CD14-positive monocyte (primary cell): ENCODE data around the gene WNT7B. TPM values are rescaled to one million over a fixed set of nuclear protein-coding genes. Genes with fewer than 3 reads are reported as not detected.

Source experiments
- DNase-seq, 3 donors: peaks; one replicate each; pipeline ENCODE4 v3.0.0-alpha.2; 2011 to 2022
- H2AFZ ChIP-seq: 2 replicates; pipeline ENCODE4 v1.6.0; 2012; ENCODE audit warnings: mild to moderate bottlenecking, low read depth, low read length, inconsistent platforms; ENCODE audit not compliant: insufficient read depth, poor library complexity, severe bottlenecking
- H3K27ac ChIP-seq, 2 donors: 1 replicate in 1 of 2; 2 replicates in 1 of 2; pipeline ENCODE4 v1.5.1; 2012 to 2013; ENCODE audit warnings: low read length in 2 of 2, control low read depth in 1 of 2, inconsistent platforms in 1 of 2, low read depth in 1 of 2, mild to moderate bottlenecking in 1 of 2
- H3K27me3 ChIP-seq, 2 donors: one replicate each; pipeline versions ENCODE4 v1.6.0 to v1.6.1; 2011 to 2013; ENCODE audit warnings: low read length in 2 of 2; ENCODE audit not compliant: control insufficient read depth in 2 of 2, insufficient read depth in 2 of 2
- H3K36me3 ChIP-seq, 2 donors: replicated peaks in 1 of 2; 1 replicate in 1 of 2; 2 replicates in 1 of 2; pipeline versions ENCODE4 v1.5.1 to v1.6.1; 2012 to 2013; ENCODE audit warnings: low read length in 2 of 2, control low read depth in 1 of 2, inconsistent platforms in 1 of 2, mild to moderate bottlenecking in 1 of 2; ENCODE audit not compliant: insufficient read depth in 2 of 2, control insufficient read depth in 1 of 2
- H3K4me1 ChIP-seq, 2 donors: 1 replicate in 1 of 2; 2 replicates in 1 of 2; pipeline versions ENCODE4 v1.5.1 to v1.6.1; 2012 to 2013; ENCODE audit warnings: low read length in 2 of 2, control low read depth in 1 of 2, inconsistent platforms in 1 of 2, mild to moderate bottlenecking in 1 of 2, moderate library complexity in 1 of 2; ENCODE audit not compliant: insufficient read depth in 2 of 2, control insufficient read depth in 1 of 2
- H3K4me2 ChIP-seq: replicated peaks from 2 replicates; pipeline ENCODE3; 2012; ENCODE audit warnings: low read length, moderate library complexity, mild to moderate bottlenecking; ENCODE audit not compliant: poor library complexity, severe bottlenecking; ENCODE audit errors: extremely low read depth
- H3K4me3 ChIP-seq, 3 experiments: fragments of 200-600 bp in 1 of 3; sonication (generic) in 1 of 3; replicated peaks in 1 of 3; 1 replicate in 2 of 3; 2 replicates in 1 of 3; pipeline ENCODE4 v1.5.1; 2011 to 2013; ENCODE audit warnings: low read length in 3 of 3, mild to moderate bottlenecking in 3 of 3, control low read depth in 2 of 3, low read depth in 2 of 3, inconsistent platforms in 1 of 3, moderate library complexity in 1 of 3
- H3K79me2 ChIP-seq: 2 replicates; pipeline ENCODE4 v1.6.0; 2012; ENCODE audit warnings: mild to moderate bottlenecking, control low read depth, inconsistent platforms, low read length, moderate library complexity; ENCODE audit not compliant: insufficient read depth
- H3K9ac ChIP-seq: 2 replicates; pipeline ENCODE4 v1.6.0; 2017; ENCODE audit warnings: low read length, mild to moderate bottlenecking; ENCODE audit not compliant: insufficient read depth, poor library complexity, severe bottlenecking
- H3K9me3 ChIP-seq, 2 donors: replicated peaks in 1 of 2; 1 replicate in 1 of 2; 2 replicates in 1 of 2; pipeline versions ENCODE4 v1.5.1 to v1.6.1; 2012 to 2013; ENCODE audit warnings: low read length in 2 of 2, control low read depth in 1 of 2; ENCODE audit not compliant: control insufficient read depth in 1 of 2, insufficient read depth in 1 of 2
- H4K20me1 ChIP-seq: 2 replicates; pipeline ENCODE4 v1.6.0; 2012; ENCODE audit warnings: mild to moderate bottlenecking, low read length, control low read depth, moderate library complexity; ENCODE audit not compliant: insufficient read depth
- H3K27ac Mint-ChIP-seq, 7 donors: one replicate each; pipeline ENCODE4 v1.8.0; 2020; ENCODE audit warnings: mild to moderate bottlenecking in 7 of 7, mixed read lengths in 7 of 7, moderate library complexity in 6 of 7, inconsistent platforms in 2 of 7
- H3K27me3 Mint-ChIP-seq, 3 donors: one replicate each; pipeline ENCODE4 v1.8.0; 2021 to 2022; ENCODE audit warnings: low read depth in 3 of 3, mild to moderate bottlenecking in 3 of 3, mixed read lengths in 3 of 3, moderate library complexity in 3 of 3, inconsistent platforms in 1 of 3
- H3K36me3 Mint-ChIP-seq, 2 donors: one replicate each; pipeline ENCODE4 v1.8.0; 2020; ENCODE audit warnings: mixed read lengths in 2 of 2, inconsistent platforms in 1 of 2, mild to moderate bottlenecking in 1 of 2
- H3K4me1 Mint-ChIP-seq: one replicate; pipeline ENCODE4 v1.8.0; 2020; ENCODE audit warnings: mild to moderate bottlenecking, mixed read lengths
- H3K4me3 Mint-ChIP-seq, 2 donors: one replicate each; pipeline ENCODE4 v1.8.0; 2020; ENCODE audit warnings: mild to moderate bottlenecking in 2 of 2, mixed read lengths in 2 of 2, moderate library complexity in 1 of 2
- H3K9me3 Mint-ChIP-seq, 7 donors: one replicate each; pipeline ENCODE4 v1.8.0; 2020 to 2022; ENCODE audit warnings: mixed read lengths in 7 of 7, mild to moderate bottlenecking in 6 of 7, moderate library complexity in 6 of 7, inconsistent platforms in 2 of 7
- CTCF ChIP-seq: fragments of 200-600 bp; IDR thresholded peaks from one replicate; pipeline ENCODE4 v1.8.0; 2022; ENCODE audit warnings: antibody characterized with exemption, mild to moderate bottlenecking
- WGBS: methylation state at CpG from one replicate; pipeline ENCODE4 v1.1.5; 2013; ENCODE audit warnings: missing lambda C conversion rate; ENCODE audit not compliant: insufficient coverage; 5-methylcytosine and 5-hydroxymethylcytosine counted together
- intact Hi-C, 2 donors: fragments of 100-400 bp; cut with micrococcal nuclease; formaldehyde crosslinking; loops; one replicate each; pipeline versions ENCODE4 v1.15.0 to v1.15.1; 2023
- polyA plus RNA-seq, 3 donors: library from polyadenylated mRNA; depleted of rRNA in 1 of 3; unstranded in 2 of 3; stranded (reverse) in 1 of 3; fragments of 300-500 nt in 2 of 3; fragments of >200 nt in 1 of 3; fragmentation: Illumina TruSeq in 2 of 3; gene quantifications; 1 replicate in 2 of 3; 2 replicates in 1 of 3; pipeline ENCODE4 v1.2.3, GENCODE V29; 2012 to 2021

The WNT7B gene
- polyA plus RNA-seq, 3 donors = not detected

GRCh38 chr22:45958971-45959370 is 18.0 kb downstream of the WNT7B start:
- DNase-seq = no peak
- H3K9me3 ChIP-seq = no peaks in the 10 kb centered on the region
- no peaks in the 10 kb centered on the region for H3K4me1 Mint-ChIP-seq
- H3K4me2 ChIP-seq = no peak overlapping the region
- no peak overlapping the region for H3K9ac ChIP-seq
- H3K4me1 ChIP-seq = no peaks in the 10 kb centered on the region
- no peak overlapping the region for H2AFZ ChIP-seq
- H3K4me3 ChIP-seq = no peak overlapping the region
- H3K27ac ChIP-seq = no peak overlapping the region
- H3K9me3 Mint-ChIP-seq = no peaks in the 10 kb centered on the region
- intact Hi-C loops = no loop called here
- H3K36me3 Mint-ChIP-seq = no peaks in the 10 kb centered on the region
- H3K79me2 ChIP-seq = no peaks in the 10 kb centered on the region
- H4K20me1 ChIP-seq = no peaks in the 10 kb centered on the region
- H3K27ac Mint-ChIP-seq = no peak overlapping the region
- no peak for TF ChIP-seq CTCF
- H3K27me3 Mint-ChIP-seq = peaks cover 1 to 14% (median 8%) of the 10 kb centered on the region in 3 donors
- 83% methylated on average over 9 of the region's 16 CpGs for WGBS
- no peaks in the 10 kb centered on the region for H3K27me3 ChIP-seq
- H3K4me3 Mint-ChIP-seq = no peak overlapping the region
- H3K36me3 ChIP-seq = no peaks in the 10 kb centered on the region

GRCh38 chr22:45957826-45958225 is 19.1 kb downstream of the WNT7B start:
- intact Hi-C loops = no loop called here
- 84% methylated on average over 4 of the region's 10 CpGs for WGBS

More at GRCh38 chr22:45957826-45958225, 19.1 kb downstream of the WNT7B start:
- peaks cover 5 to 21% (median 16%) of the 10 kb centered on the region in 3 donors for H3K27me3 Mint-ChIP-seq
- no peaks in the 10 kb centered on the region for H3K9me3 ChIP-seq
- H3K4me1 ChIP-seq = no peaks in the 10 kb centered on the region
- DNase-seq = no peak
- H3K9ac ChIP-seq = no peak overlapping the region
- no peaks in the 10 kb centered on the region for H3K9me3 Mint-ChIP-seq
- H3K4me1 Mint-ChIP-seq = no peaks in the 10 kb centered on the region
- no peaks in the 10 kb centered on the region for H3K79me2 ChIP-seq
- no peaks in the 10 kb centered on the region for H4K20me1 ChIP-seq
- no peak for TF ChIP-seq CTCF
- H3K27ac ChIP-seq = no peak overlapping the region
- H3K36me3 ChIP-seq = no peaks in the 10 kb centered on the region
- no peak overlapping the region for H3K4me3 ChIP-seq
- no peak overlapping the region for H2AFZ ChIP-seq
- H3K4me3 Mint-ChIP-seq = no peak overlapping the region
- H3K27ac Mint-ChIP-seq = no peak overlapping the region
- H3K27me3 ChIP-seq = no peaks in the 10 kb centered on the region
- H3K36me3 Mint-ChIP-seq = no peaks in the 10 kb centered on the region
- no peak overlapping the region for H3K4me2 ChIP-seq
